GM15510 (cell line): ENCODE data around the gene TNXB.

ENCODE experiments used
- POLR2A ChIP-seq: IDR thresholded peaks from 3 replicates; pipeline ENCODE4 v1.6.1; 2011; ENCODE audit warnings: borderline replicate concordance; ENCODE audit not compliant: insufficient read length; ENCODE audit errors: extremely low read depth

TNXB gene

GRCh38 chr6:32109114-32109764 lies at the start of gene TNXB:
TSS of gene TNXB (minus strand) at chr6:32109338. CDS start at chr6:32098198, 11,140 bp downstream.
- no peak for TF ChIP-seq POLR2A

GRCh38 chr6:32158052-32158451 lies 48.9 kb upstream of the TNXB start:
- TF ChIP-seq POLR2A = no peak

- no peak for TF ChIP-seq POLR2A
Observed at GRCh38 chr6:32156891-32157290, 47.8 kb upstream of the TNXB start.

- TF ChIP-seq POLR2A = no peak
Observed at GRCh38 chr6:32154514-32155161, 45.5 kb upstream of the TNXB start.

- peak; percentile 24 for TF ChIP-seq POLR2A
Observed at GRCh38 chr6:32153564-32154513, 44.7 kb upstream of the TNXB start, which contains the start of gene PPT2. TSS of gene PPT2 (plus strand) at chr6:32154141. CDS start at chr6:32154595, 454 bp downstream.

- no peak for TF ChIP-seq POLR2A
Observed at GRCh38 chr6:32152769-32153563, 43.8 kb upstream of the TNXB start.

GRCh38 chr6:32151863-32152768 lies 43.0 kb upstream of the TNXB start, which contains the start of gene PRRT1:
TSS of gene PRRT1 (minus strand) at chr6:32151939. CDS start at chr6:32151827, 112 bp downstream.
- TF ChIP-seq POLR2A = no peak

GRCh38 chr6:32151181-32151862 lies 42.2 kb upstream of the TNXB start:
- no peak for TF ChIP-seq POLR2A

GRCh38 chr6:32149932-32150870 lies 41.1 kb upstream of the TNXB start:
- TF ChIP-seq POLR2A = no peak

- no peak for TF ChIP-seq POLR2A
Observed at GRCh38 chr6:32149092-32149755, 40.1 kb upstream of the TNXB start.
